NB4 (cell line): ENCODE data around the gene MRPL10.

ENCODE experiments used
- MYC ChIP-seq: IDR thresholded peaks from 2 replicates; pipeline ENCODE4 v1.6.1; 2011; ENCODE audit warnings: low read depth, low read length
- POLR2A ChIP-seq: IDR thresholded peaks from 2 replicates; pipeline ENCODE4 v1.6.1; 2011; ENCODE audit warnings: mild to moderate bottlenecking; ENCODE audit not compliant: insufficient read length; ENCODE audit errors: extremely low read depth
- TF ChIP-seq, protein P1 (sequence below): IDR thresholded peaks from one replicate; pipeline ENCODE4 v1.5.1; 2012; ENCODE audit warnings: low read depth, low read length

DNA sequence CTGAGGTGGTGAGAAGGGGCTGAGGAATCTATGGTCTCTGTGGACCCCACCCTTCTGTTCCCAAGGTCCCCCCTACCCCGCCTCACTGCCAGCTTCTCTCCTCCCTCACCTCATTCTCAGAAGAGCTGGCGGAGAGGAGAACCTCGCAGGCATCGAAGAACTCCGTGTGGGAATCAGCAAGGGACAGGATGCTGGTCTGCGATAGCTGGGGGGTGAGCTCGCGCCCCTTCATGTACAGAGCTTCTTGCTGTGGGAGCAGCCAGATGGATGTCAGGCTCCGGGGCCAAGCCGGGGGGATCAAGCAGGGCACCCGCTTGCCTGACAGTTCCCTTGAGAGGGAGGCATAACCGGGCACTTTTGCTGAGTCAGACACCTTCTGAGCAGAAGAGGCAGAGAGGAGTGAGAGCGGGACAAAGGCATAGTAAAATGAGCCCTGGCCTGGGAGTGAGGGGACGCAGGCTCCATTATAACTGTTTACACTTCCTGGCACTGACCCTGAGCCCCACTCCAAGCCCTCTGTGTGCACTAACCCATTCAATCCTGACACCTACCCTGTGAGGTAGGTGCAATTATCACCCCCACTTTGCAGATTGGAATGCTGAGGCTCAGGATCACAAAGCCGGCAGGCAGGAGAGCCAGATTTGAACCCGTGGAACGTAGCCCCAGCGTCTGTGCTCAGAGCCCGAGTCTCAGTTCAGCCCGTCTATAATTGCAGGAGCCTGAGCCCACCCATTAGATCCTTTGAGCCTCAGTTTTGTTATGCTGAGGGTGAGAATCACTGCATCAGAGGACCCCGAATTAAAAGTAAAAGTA is 16.0 kb downstream of the MRPL10 start:
- TF ChIP-seq, protein P1, sequence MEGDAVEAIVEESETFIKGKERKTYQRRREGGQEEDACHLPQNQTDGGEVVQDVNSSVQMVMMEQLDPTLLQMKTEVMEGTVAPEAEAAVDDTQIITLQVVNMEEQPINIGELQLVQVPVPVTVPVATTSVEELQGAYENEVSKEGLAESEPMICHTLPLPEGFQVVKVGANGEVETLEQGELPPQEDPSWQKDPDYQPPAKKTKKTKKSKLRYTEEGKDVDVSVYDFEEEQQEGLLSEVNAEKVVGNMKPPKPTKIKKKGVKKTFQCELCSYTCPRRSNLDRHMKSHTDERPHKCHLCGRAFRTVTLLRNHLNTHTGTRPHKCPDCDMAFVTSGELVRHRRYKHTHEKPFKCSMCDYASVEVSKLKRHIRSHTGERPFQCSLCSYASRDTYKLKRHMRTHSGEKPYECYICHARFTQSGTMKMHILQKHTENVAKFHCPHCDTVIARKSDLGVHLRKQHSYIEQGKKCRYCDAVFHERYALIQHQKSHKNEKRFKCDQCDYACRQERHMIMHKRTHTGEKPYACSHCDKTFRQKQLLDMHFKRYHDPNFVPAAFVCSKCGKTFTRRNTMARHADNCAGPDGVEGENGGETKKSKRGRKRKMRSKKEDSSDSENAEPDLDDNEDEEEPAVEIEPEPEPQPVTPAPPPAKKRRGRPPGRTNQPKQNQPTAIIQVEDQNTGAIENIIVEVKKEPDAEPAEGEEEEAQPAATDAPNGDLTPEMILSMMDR = no peak
- no peak for TF ChIP-seq POLR2A
- TF ChIP-seq MYC = no peak
